ENCODE data around the gene OPRPN. TPM values are rescaled to one million over a fixed set of nuclear protein-coding genes. Genes with fewer than 3 reads are reported as not detected.

The OPRPN gene
- total RNA-seq = not detected in 2 replicates

- H3K27me3 Mint-ChIP-seq (ENCODE audit: insufficient read depth) = no peaks in the 10 kb centered on the region
- H3K27ac Mint-ChIP-seq = no peak within 1 kb of the TSS
- H3K9me3 Mint-ChIP-seq = no peaks in the 10 kb centered on the region
- H3K4me1 Mint-ChIP-seq (ENCODE audit: low read depth) = no peaks in the 10 kb centered on the region
- H3K36me3 Mint-ChIP-seq (ENCODE audit: low read depth) = no peaks in the 10 kb centered on the region
- intact Hi-C loops (cut with micrococcal nuclease) = no loop called here
- no peak for DNase-seq (ENCODE audit: low spot score)
- no peak within 1 kb of the TSS for H3K4me3 Mint-ChIP-seq
Observed at GRCh38 chr4:70397580-70397979, at the start of gene OPRPN. OPRPN (plus strand) TSS chr4:70397940; CDS start chr4:70399286, 1,346 bp downstream.

GRCh38 chr4:70356185-70356584 is 41.6 kb upstream of the OPRPN start:
- no peaks in the 10 kb centered on the region for H3K4me1 Mint-ChIP-seq (ENCODE audit: low read depth)
- H3K27ac Mint-ChIP-seq = no peak overlapping the region
- no peaks in the 10 kb centered on the region for H3K9me3 Mint-ChIP-seq
- intact Hi-C loops (cut with micrococcal nuclease) = no loop called here
- no peaks in the 10 kb centered on the region for H3K36me3 Mint-ChIP-seq (ENCODE audit: low read depth)
- no peak overlapping the region for H3K4me3 Mint-ChIP-seq
- H3K27me3 Mint-ChIP-seq (ENCODE audit: insufficient read depth) = no peaks in the 10 kb centered on the region
- no peak for DNase-seq (ENCODE audit: low spot score)

GRCh38 chr4:70359115-70359661 is 38.6 kb upstream of the OPRPN start:
- Mint-ChIP-seq H3K4me1 (ENCODE audit: low read depth) (no peaks in the 10 kb centered on the region), H3K9me3 (no peaks in the 10 kb centered on the region), H3K36me3 (ENCODE audit: low read depth) (no peaks in the 10 kb centered on the region), H3K4me3 (no peak overlapping the region), H3K27me3 (ENCODE audit: insufficient read depth) (no peaks in the 10 kb centered on the region), H3K27ac (no peak overlapping the region)
- DNase-seq (ENCODE audit: low spot score) = no peak
- intact Hi-C loops (cut with micrococcal nuclease) = no loop called here

GRCh38 chr4:70360460-70360859 is 37.3 kb upstream of the OPRPN start, which contains the start of gene SMR3A:
SMR3A (plus strand) TSS chr4:70360760; CDS start chr4:70362116, 1,356 bp downstream.
- H3K4me1 Mint-ChIP-seq (ENCODE audit: low read depth) = no peaks in the 10 kb centered on the region
- no peak within 1 kb of the TSS for H3K4me3 Mint-ChIP-seq
- DNase-seq (ENCODE audit: low spot score) = no peak
- no peak within 1 kb of the TSS for H3K27ac Mint-ChIP-seq
- no peaks in the 10 kb centered on the region for H3K9me3 Mint-ChIP-seq
- intact Hi-C loops (cut with micrococcal nuclease) = no loop called here
- no peaks in the 10 kb centered on the region for H3K36me3 Mint-ChIP-seq (ENCODE audit: low read depth)
- no peaks in the 10 kb centered on the region for H3K27me3 Mint-ChIP-seq (ENCODE audit: insufficient read depth)

- Mint-ChIP-seq H3K4me1 (ENCODE audit: low read depth) (no peaks in the 10 kb centered on the region), H3K9me3 (no peaks in the 10 kb centered on the region), H3K27ac (no peak overlapping the region), H3K36me3 (ENCODE audit: low read depth) (no peaks in the 10 kb centered on the region), H3K4me3 (no peak overlapping the region), H3K27me3 (ENCODE audit: insufficient read depth) (no peaks in the 10 kb centered on the region)
- no peak for DNase-seq (ENCODE audit: low spot score)
- intact Hi-C loops (cut with micrococcal nuclease) = no loop called here
Observed at GRCh38 chr4:70364002-70364401, 33.7 kb upstream of the OPRPN start.

- intact Hi-C loops (cut with micrococcal nuclease) = no loop called here
- no peak overlapping the region for H3K27ac Mint-ChIP-seq
- H3K4me3 Mint-ChIP-seq = no peak overlapping the region
- H3K9me3 Mint-ChIP-seq = no peaks in the 10 kb centered on the region
- no peaks in the 10 kb centered on the region for H3K4me1 Mint-ChIP-seq (ENCODE audit: low read depth)
- no peaks in the 10 kb centered on the region for H3K36me3 Mint-ChIP-seq (ENCODE audit: low read depth)
- DNase-seq (ENCODE audit: low spot score) = no peak
- no peaks in the 10 kb centered on the region for H3K27me3 Mint-ChIP-seq (ENCODE audit: insufficient read depth)
Observed at GRCh38 chr4:70365479-70365878, 32.3 kb upstream of the OPRPN start.

- no peak for DNase-seq (ENCODE audit: low spot score)
- H3K4me1 Mint-ChIP-seq (ENCODE audit: low read depth) = no peaks in the 10 kb centered on the region
- no peak overlapping the region for H3K27ac Mint-ChIP-seq
- no peak overlapping the region for H3K4me3 Mint-ChIP-seq
- H3K27me3 Mint-ChIP-seq (ENCODE audit: insufficient read depth) = no peaks in the 10 kb centered on the region
- H3K9me3 Mint-ChIP-seq = no peaks in the 10 kb centered on the region
- H3K36me3 Mint-ChIP-seq (ENCODE audit: low read depth) = no peaks in the 10 kb centered on the region
- intact Hi-C loops (cut with micrococcal nuclease) = no loop called here
Observed at GRCh38 chr4:70367813-70368212, 29.9 kb upstream of the OPRPN start.

GRCh38 chr4:70371987-70372386 is 25.8 kb upstream of the OPRPN start:
- intact Hi-C loops (cut with micrococcal nuclease) = no loop called here
- Mint-ChIP-seq H3K4me1 (ENCODE audit: low read depth) (no peaks in the 10 kb centered on the region), H3K4me3 (no peak overlapping the region), H3K27ac (no peak overlapping the region), H3K9me3 (no peaks in the 10 kb centered on the region), H3K27me3 (ENCODE audit: insufficient read depth) (no peaks in the 10 kb centered on the region), H3K36me3 (ENCODE audit: low read depth) (no peaks in the 10 kb centered on the region)
- DNase-seq (ENCODE audit: low spot score) = no peak

- Mint-ChIP-seq H3K27ac (no peak overlapping the region), H3K4me1 (ENCODE audit: low read depth) (no peaks in the 10 kb centered on the region), H3K4me3 (no peak overlapping the region), H3K27me3 (ENCODE audit: insufficient read depth) (no peaks in the 10 kb centered on the region), H3K36me3 (ENCODE audit: low read depth) (no peaks in the 10 kb centered on the region), H3K9me3 (no peaks in the 10 kb centered on the region)
- intact Hi-C loops (cut with micrococcal nuclease) = no loop called here
- DNase-seq (ENCODE audit: low spot score) = no peak
Observed at GRCh38 chr4:70372760-70373159, 25.0 kb upstream of the OPRPN start.

- no peak for DNase-seq (ENCODE audit: low spot score)
- Mint-ChIP-seq H3K27me3 (ENCODE audit: insufficient read depth) (no peaks in the 10 kb centered on the region), H3K9me3 (no peaks in the 10 kb centered on the region), H3K27ac (no peak overlapping the region), H3K4me3 (no peak overlapping the region), H3K36me3 (ENCODE audit: low read depth) (no peaks in the 10 kb centered on the region), H3K4me1 (ENCODE audit: low read depth) (no peaks in the 10 kb centered on the region)
- intact Hi-C loops (cut with micrococcal nuclease) = no loop called here
Observed at GRCh38 chr4:70380578-70380977, 17.2 kb upstream of the OPRPN start.

GRCh38 chr4:70382691-70383181 is 15.0 kb upstream of the OPRPN start, which contains the start of gene SMR3B:
SMR3B (plus strand) TSS chr4:70383131; CDS start chr4:70384511, 1,380 bp downstream.
- Mint-ChIP-seq H3K4me3 (no peak within 1 kb of the TSS), H3K36me3 (ENCODE audit: low read depth) (no peaks in the 10 kb centered on the region), H3K27me3 (ENCODE audit: insufficient read depth) (no peaks in the 10 kb centered on the region), H3K4me1 (ENCODE audit: low read depth) (no peaks in the 10 kb centered on the region), H3K9me3 (no peaks in the 10 kb centered on the region), H3K27ac (no peak within 1 kb of the TSS)
- intact Hi-C loops (cut with micrococcal nuclease) = no loop called here
- DNase-seq (ENCODE audit: low spot score) = no peak

- H3K27ac Mint-ChIP-seq = no peak overlapping the region
- no peaks in the 10 kb centered on the region for H3K4me1 Mint-ChIP-seq (ENCODE audit: low read depth)
- H3K27me3 Mint-ChIP-seq (ENCODE audit: insufficient read depth) = no peaks in the 10 kb centered on the region
- H3K9me3 Mint-ChIP-seq = no peaks in the 10 kb centered on the region
- intact Hi-C loops (cut with micrococcal nuclease) = no loop called here
- no peak overlapping the region for H3K4me3 Mint-ChIP-seq
- no peak for DNase-seq (ENCODE audit: low spot score)
- no peaks in the 10 kb centered on the region for H3K36me3 Mint-ChIP-seq (ENCODE audit: low read depth)
Observed at GRCh38 chr4:70392057-70392776, 5.5 kb upstream of the OPRPN start.

- Mint-ChIP-seq H3K36me3 (ENCODE audit: low read depth) (no peaks in the 10 kb centered on the region), H3K27me3 (ENCODE audit: insufficient read depth) (no peaks in the 10 kb centered on the region), H3K4me1 (ENCODE audit: low read depth) (no peaks in the 10 kb centered on the region), H3K9me3 (no peaks in the 10 kb centered on the region), H3K27ac (no peak overlapping the region), H3K4me3 (no peak overlapping the region)
- no peak for DNase-seq (ENCODE audit: low spot score)
- intact Hi-C loops (cut with micrococcal nuclease) = no loop called here
Observed at GRCh38 chr4:70399319-70399718, 1.6 kb downstream of the OPRPN start.
